GM18526 (cell line): ENCODE data around the gene AIF1.

Experiments
- POLR2A ChIP-seq: IDR thresholded peaks from 3 replicates; pipeline ENCODE4 v1.6.1; 2011; ENCODE audit not compliant: insufficient read length; ENCODE audit errors: extremely low read depth

The AIF1 gene

GRCh38 chr6:31661262-31662123 lies 46.5 kb downstream of the AIF1 start:
- TF ChIP-seq POLR2A = no peak

DNA sequence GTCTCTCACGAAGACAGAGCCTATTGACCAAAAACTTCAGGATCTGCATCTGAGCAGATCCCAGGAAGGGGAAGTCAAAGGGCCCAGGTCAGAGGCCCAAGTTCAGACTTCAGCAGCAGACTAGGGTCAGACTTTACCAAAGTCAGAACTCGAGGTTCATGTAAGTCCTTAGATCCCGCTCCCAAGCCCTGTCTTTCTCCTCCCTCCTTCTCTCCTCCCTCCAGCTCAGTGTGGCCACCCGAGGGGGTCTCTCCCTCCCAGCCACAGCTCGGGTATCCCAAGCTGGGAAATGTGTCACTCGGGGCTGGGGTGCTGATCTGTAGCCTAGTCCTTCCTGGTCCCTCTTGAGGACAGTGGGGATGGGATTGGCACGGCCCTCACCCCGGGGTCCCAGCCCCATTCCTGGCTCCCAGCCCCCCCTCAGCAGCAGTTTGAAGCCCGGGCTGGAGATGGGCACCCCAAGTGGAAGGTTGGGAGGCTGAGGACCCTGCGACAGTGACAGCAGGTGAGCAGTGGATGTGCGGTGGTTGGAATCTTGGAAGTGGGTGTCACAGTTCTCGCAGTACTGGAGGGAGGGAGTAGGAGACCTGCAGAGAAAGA lies 47.2 kb downstream of the AIF1 start:
- TF ChIP-seq POLR2A = no peak

DNA sequence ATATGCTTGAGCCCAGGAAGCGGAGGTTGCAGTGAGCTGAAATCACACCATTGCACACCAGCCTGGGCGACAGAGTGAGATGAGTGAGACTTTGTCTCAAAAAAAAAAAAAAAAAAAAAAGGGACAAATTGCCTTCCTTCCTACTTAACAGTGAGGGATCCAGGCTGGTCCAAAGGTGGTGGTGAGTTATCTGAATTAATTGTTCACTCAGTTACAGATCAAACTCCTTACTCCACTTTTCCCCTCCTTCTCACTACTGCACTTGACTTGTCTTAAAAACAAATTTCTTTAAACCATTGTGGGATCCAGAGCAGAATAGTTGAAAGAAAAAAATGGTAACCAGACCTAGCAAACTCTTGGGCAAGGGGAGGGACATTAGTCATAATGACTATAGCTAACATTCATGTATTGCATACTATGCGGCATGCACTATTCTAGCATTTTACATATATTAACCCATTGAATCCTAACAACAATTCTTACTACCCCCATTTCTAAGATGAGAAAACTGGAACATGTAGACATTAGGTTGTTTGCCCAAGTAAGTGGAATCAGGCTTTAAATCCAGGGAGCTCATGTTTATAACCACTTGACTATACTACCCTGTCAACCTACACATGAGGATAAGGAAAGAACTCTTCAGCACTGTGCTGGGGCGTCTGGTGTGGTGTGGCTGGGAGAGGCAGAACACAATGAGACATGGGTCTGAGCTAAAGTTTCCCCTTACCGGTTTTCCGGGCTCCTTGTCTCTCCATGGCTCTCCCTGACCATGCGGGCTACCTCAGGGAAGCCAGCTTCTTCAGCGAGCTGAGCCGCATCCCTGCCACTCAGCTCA lies 48.3 kb downstream of the AIF1 start:
- no peak for TF ChIP-seq POLR2A

DNA sequence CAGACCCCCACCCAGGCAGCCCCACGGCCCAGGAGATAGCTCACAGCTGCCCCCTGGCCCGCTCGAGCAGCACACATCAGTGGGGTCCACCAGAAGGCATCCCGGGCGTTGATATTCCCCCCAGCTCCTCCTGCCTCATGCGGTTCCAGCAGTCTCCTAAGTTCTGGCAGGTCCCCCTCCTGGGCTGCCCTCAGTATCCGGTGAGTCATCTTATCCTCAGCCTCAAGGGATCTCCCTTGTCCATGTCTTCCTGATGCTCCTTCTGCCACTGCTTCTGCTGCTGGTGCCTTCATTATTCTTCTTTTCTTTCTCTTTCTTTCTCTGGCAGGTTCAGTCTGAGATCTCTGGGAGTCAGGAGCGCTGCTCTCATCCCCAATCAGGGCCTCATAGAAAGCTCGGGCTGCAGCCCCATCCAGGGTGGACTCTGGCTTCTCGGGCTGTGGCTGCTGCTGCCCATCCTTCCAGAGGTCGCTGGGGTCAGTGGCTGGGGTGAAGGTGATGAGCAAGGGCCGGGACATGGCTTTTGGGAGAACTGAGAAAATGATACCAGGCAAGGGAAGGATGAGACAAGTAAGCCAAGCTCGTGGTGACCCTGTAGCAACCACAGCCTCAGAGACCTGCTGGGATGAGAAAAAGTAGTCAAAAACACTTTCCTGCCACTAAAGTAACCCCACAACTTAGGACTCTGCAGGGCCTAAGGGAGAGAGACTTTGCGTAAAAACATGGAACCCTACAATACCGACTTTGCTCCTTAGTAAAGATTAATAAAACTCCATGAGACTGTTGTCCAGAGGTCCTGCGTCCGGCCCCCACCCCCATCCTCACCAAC lies 49.1 kb downstream of the AIF1 start:
- no peak for TF ChIP-seq POLR2A

DNA sequence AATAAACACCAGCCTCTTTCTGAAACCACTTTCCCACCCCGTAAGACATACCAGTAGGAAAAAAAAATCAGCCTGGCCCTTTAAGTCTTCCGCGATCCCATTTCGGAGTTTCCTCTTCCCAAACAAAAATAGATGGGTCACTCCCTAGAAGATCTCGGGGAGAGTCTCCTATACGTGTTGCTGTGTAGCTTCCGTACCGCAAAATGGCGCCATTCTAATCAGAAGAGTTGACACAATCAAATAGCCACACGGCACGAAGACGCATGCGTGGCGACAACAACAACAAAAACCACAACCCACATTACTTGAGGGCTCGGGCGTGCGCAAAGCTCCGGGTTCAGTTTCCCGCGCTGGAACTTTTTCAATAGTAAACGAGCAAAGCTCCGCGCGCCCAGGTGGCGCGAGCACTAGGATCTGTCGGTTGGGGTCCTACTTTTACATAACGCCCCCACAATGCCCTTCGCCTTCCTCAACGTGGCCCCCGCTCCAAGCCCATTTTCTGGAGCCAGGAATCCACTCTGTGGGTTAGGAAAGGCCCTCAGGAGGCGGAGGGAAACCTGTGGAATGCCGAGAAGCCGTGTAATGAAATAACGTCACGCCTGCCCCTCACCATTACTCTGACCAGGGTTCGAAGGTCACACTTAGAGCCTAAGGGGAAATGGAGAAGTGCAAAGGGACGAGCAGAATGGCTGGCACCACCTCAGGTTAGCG lies 49.9 kb downstream of the AIF1 start, which contains the start of gene GPANK1:
Gene GPANK1 (minus strand): TSS at position 208 of the 711 bp plus-strand sequence. CDS start 519 bp downstream, outside the sequence.
- peak; percentile 9 for TF ChIP-seq POLR2A

DNA sequence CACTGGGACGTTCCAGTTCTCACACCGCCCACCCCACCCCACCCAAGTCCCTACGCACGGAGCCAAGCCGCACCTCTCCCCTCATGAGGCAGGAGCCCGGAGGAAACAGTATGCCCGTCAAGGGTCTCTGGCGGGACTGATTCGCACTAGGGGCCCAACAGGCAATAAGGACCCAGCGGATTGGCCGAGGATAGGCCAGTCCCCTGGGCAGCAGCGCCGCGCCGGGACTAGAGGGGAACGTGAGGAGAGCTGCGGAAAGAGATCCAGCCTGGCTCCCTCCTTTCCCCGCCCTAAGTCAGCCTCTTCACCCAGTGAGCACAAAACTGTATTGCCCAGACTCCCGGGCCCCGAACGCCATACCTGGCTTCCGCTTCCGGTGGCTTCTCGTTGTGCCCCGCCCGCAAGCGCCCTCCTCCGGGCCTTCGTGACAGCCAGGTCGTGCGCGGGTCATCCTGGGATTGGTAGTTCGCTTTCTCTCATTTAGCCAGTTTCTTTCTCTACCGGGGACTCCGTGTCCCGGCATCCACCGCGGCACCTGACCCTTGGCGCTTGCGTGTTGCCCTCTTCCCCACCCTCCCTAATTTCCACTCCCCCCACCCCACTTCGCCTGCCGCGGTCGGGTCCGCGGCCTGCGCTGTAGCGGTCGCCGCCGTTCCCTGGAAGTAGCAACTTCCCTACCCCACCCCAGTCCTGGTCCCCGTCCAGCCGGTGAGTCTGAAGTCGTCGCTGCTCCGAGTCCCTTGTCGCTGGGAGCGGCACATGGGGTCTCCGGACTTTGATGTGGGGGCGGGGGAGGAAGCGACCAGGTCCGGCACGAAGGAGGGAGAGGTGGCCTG lies 50.7 kb downstream of the AIF1 start, which contains the start of gene CSNK2B:
Gene CSNK2B (plus strand): TSS at position 580 of the 836 bp plus-strand sequence. CDS start 752 bp downstream, outside the sequence.
- TF ChIP-seq POLR2A = peak; percentile 92

DNA sequence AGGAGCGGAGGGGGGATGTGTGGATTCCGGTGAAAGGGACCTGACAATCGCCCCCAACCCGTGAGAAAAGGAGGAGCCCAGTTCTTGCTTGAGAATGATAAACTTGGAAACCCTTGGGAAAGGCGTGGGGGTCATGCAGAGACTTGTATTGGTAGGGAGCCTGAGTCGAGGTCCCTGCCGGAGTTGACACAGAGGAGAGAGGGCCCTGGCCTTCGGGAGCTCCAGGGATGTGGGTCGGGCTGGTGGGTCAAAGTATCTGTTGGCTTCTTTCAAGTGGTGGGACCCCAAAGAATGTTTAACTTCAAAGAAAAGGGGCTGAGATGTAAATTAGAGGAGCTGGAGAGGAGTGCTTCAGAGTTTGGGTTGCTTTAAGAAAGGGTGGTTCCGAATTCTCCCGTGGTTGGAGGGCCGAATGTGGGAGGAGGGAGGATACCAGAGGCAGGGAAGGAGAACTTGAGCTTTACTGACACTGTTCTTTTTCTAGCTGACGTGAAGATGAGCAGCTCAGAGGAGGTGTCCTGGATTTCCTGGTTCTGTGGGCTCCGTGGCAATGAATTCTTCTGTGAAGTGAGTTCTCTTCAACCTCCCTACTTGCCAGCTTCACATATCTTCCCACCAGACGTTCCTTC lies 51.4 kb downstream of the AIF1 start:
- no peak for TF ChIP-seq POLR2A
